Peyer's patch (tissue), 4 donors: ENCODE results near the gene CNKSR3. TPM values are rescaled to one million over a fixed set of nuclear protein-coding genes. Genes with fewer than 3 reads are reported as not detected.

Experiments used
- DNase-seq, 3 donors: peaks; one replicate each; pipeline ENCODE4 v3.0.0-alpha.2; 2017 to 2019
- H3K27ac ChIP-seq, 4 donors: fragments of 200-600 bp; sonication (generic); one replicate each; pipeline ENCODE4 v1.5.1; 2016 to 2019
- H3K27me3 ChIP-seq, 2 donors: fragments of 200-600 bp; sonication (generic); one replicate each; pipeline ENCODE4 v1.5.1; 2019
- H3K36me3 ChIP-seq, 3 donors: fragments of 200-600 bp; sonication (generic); one replicate each; pipeline ENCODE4 v1.5.1; 2016 to 2019
- H3K4me1 ChIP-seq, 4 donors: fragments of 200-600 bp; sonication (generic); one replicate each; pipeline ENCODE4 v1.5.1; 2016 to 2019
- H3K4me3 ChIP-seq, 4 donors: fragments of 200-600 bp; sonication (generic); 1 replicate in 3 of 4; 2 replicates in 1 of 4; pipeline ENCODE4 v1.5.1; 2016 to 2019; ENCODE audit warnings: mild to moderate bottlenecking in 1 of 4
- H3K9me3 ChIP-seq, 4 donors: fragments of 200-600 bp; sonication (generic); one replicate each; pipeline ENCODE4 v1.5.1; 2016 to 2019; ENCODE audit warnings: mild to moderate bottlenecking in 1 of 4
- CTCF ChIP-seq, 6 experiments: fragments of 450-650 bp in 4 of 6; fragments of 200-600 bp in 2 of 6; sonication (generic) in 1 of 6; IDR thresholded peaks; one replicate each; pipeline ENCODE4 v1.5.1; 2017 to 2019; ENCODE audit warnings: antibody characterized with exemption in 6 of 6, mild to moderate bottlenecking in 3 of 6, moderate library complexity in 1 of 6
- POLR2A ChIP-seq, 2 donors: fragments of 450-650 bp; IDR thresholded peaks; one replicate each; pipeline ENCODE4 v1.5.1; 2017; ENCODE audit warnings: antibody characterized with exemption in 2 of 2, mild to moderate bottlenecking in 2 of 2, moderate library complexity in 2 of 2
- total RNA-seq, 4 donors: library from RNA; depleted of rRNA; stranded (reverse); fragments of >200 nt; gene quantifications; one replicate each; pipeline ENCODE4 v1.1.0, GENCODE V29; 2016

The CNKSR3 gene
- total RNA-seq, 4 donors from 2014 or later, result 29.6 to 34.5 (median 30.1) TPM

GRCh38 chr6:154457046-154457713 lies 53.3 kb downstream of the CNKSR3 start:
- TF ChIP-seq POLR2A (IDR thresholded peaks at IDR 0.05), result no peak
- TF ChIP-seq CTCF (IDR thresholded peaks at IDR 0.05), result no peak
- DNase-seq, result no peak
- no peaks in the 10 kb centered on the region for H3K36me3 ChIP-seq
- H3K27ac ChIP-seq, result peak overlapping the region in 1 of 4 donors; percentile 19
- no peaks in the 10 kb centered on the region for H3K4me1 ChIP-seq
- no peaks in the 10 kb centered on the region for H3K27me3 ChIP-seq
- no peak overlapping the region for H3K4me3 ChIP-seq
- H3K9me3 ChIP-seq, result no peaks in the 10 kb centered on the region

- Histone ChIP-seq H3K4me3 (no peak overlapping the region), H3K27ac (no peak overlapping the region), H3K27me3 (no peaks in the 10 kb centered on the region), H3K4me1 (peaks cover 0 to 8% (median 0%) of the 10 kb centered on the region in 4 donors), H3K36me3 (peaks cover 0 to 7% (median 0%) of the 10 kb centered on the region in 3 donors), H3K9me3 (no peaks in the 10 kb centered on the region)
- no peak for DNase-seq
- TF ChIP-seq CTCF (IDR thresholded peaks at IDR 0.05) (no peak), POLR2A (IDR thresholded peaks at IDR 0.05) (no peak)
These were observed 57.2 kb downstream of the CNKSR3 start for GRCh38 chr6:154453329-154453728.

- Histone ChIP-seq H3K27me3 (no peaks in the 10 kb centered on the region), H3K36me3 (peaks cover 0 to 7% (median 0%) of the 10 kb centered on the region in 3 donors), H3K4me3 (no peak overlapping the region), H3K9me3 (no peaks in the 10 kb centered on the region), H3K4me1 (peaks cover 0 to 13% (median 2%) of the 10 kb centered on the region in 4 donors), H3K27ac (no peak overlapping the region)
- TF ChIP-seq POLR2A (IDR thresholded peaks at IDR 0.05), result no peak
- TF ChIP-seq CTCF (IDR thresholded peaks at IDR 0.05), result no peak
- no peak for DNase-seq
These were observed 60.0 kb downstream of the CNKSR3 start for GRCh38 chr6:154450498-154450897.

GRCh38 chr6:154448448-154449096 lies 61.9 kb downstream of the CNKSR3 start:
- Histone ChIP-seq H3K4me3 (no peak overlapping the region), H3K27ac (peak overlapping the region in 3 of 4 donors; percentile 17 to 68 (median 55)), H3K27me3 (no peaks in the 10 kb centered on the region), H3K9me3 (no peaks in the 10 kb centered on the region), H3K36me3 (peaks cover 0 to 7% (median 0%) of the 10 kb centered on the region in 3 donors), H3K4me1 (peaks cover 0 to 13% (median 2%) of the 10 kb centered on the region in 4 donors)
- DNase-seq, result no peak
- TF ChIP-seq CTCF (IDR thresholded peaks at IDR 0.05), result peak in 3 of 6 experiments; percentile 11 to 25 (median 17)
- no peak for TF ChIP-seq POLR2A (IDR thresholded peaks at IDR 0.05)

GRCh38 chr6:154447954-154448353 lies 62.5 kb downstream of the CNKSR3 start:
- no peak overlapping the region for H3K4me3 ChIP-seq
- H3K9me3 ChIP-seq, result no peaks in the 10 kb centered on the region
- no peak for TF ChIP-seq POLR2A (IDR thresholded peaks at IDR 0.05)
- TF ChIP-seq CTCF (IDR thresholded peaks at IDR 0.05), result no peak
- peaks cover 0 to 9% (median 0%) of the 10 kb centered on the region in 3 donors for H3K36me3 ChIP-seq
- no peak for DNase-seq
- peak overlapping the region in 1 of 4 donors; percentile 68 for H3K27ac ChIP-seq
- peaks cover 0 to 13% (median 2%) of the 10 kb centered on the region in 4 donors for H3K4me1 ChIP-seq
- H3K27me3 ChIP-seq, result no peaks in the 10 kb centered on the region
